HEK293 (cell line): ENCODE results near the gene WWOX.

Experiments
- CTCF ChIP-seq: fragments of 450-650 bp; formaldehyde crosslinking; IDR thresholded peaks from 2 replicates; pipeline ENCODE4 v1.5.1; 2016; ENCODE audit warnings: missing biosample characterization, missing genetic modification characterization
- HOXD13 ChIP-seq: sonication (generic); formaldehyde crosslinking; IDR thresholded peaks from 2 replicates; pipeline ENCODE4 v1.8.0; 2022; ENCODE audit warnings: missing genetic modification reagents, borderline replicate concordance
- PBX3 ChIP-seq: sonication (generic); formaldehyde crosslinking; IDR thresholded peaks from 2 replicates; pipeline ENCODE4 v1.8.1; 2022; ENCODE audit warnings: mild to moderate bottlenecking, moderate library complexity, missing genetic modification reagents
- REPIN1 ChIP-seq: fragments of 450-650 bp; formaldehyde crosslinking; IDR thresholded peaks from 2 replicates; pipeline ENCODE4 v1.5.1; 2017; ENCODE audit warnings: missing biosample characterization, missing genetic modification characterization, low read depth
- SP2 ChIP-seq: fragments of 450-650 bp; formaldehyde crosslinking; IDR thresholded peaks from 2 replicates; pipeline ENCODE4 v1.5.1; 2016; ENCODE audit warnings: missing biosample characterization, missing genetic modification characterization
- YY1 ChIP-seq: fragments of 450-650 bp; formaldehyde crosslinking; IDR thresholded peaks from 2 replicates; pipeline ENCODE4 v1.5.1; 2018; ENCODE audit warnings: missing biosample characterization, missing genetic modification characterization
- ZIC2 ChIP-seq: fragments of 450-650 bp; formaldehyde crosslinking; IDR thresholded peaks from 2 replicates; pipeline ENCODE4 v1.5.1; 2016; ENCODE audit warnings: missing biosample characterization, missing genetic modification characterization
- ZNF112 ChIP-seq: fragments of 450-650 bp; formaldehyde crosslinking; IDR thresholded peaks from 2 replicates; pipeline ENCODE4 v1.5.0; 2017; ENCODE audit warnings: missing biosample characterization, missing genetic modification characterization
- ZNF140 ChIP-seq: fragments of 450-650 bp; formaldehyde crosslinking; IDR thresholded peaks from 2 replicates; pipeline ENCODE4 v1.5.1; 2016; ENCODE audit warnings: missing biosample characterization, missing genetic modification characterization
- ZNF184 ChIP-seq: fragments of 450-650 bp; IDR thresholded peaks from 2 replicates; pipeline ENCODE4 v1.5.1; 2018; ENCODE audit warnings: missing biosample characterization, mild to moderate bottlenecking, missing genetic modification characterization
- ZNF423 ChIP-seq: fragments of 450-650 bp; formaldehyde crosslinking; IDR thresholded peaks from 2 replicates; pipeline ENCODE4 v1.5.1; 2016; ENCODE audit warnings: missing biosample characterization, missing genetic modification characterization
- ZNF530 ChIP-seq: fragments of 450-650 bp; formaldehyde crosslinking; IDR thresholded peaks from 2 replicates; pipeline ENCODE4 v1.5.1; 2016; ENCODE audit warnings: low read depth, missing biosample characterization, missing genetic modification characterization
- ZNF639 ChIP-seq: fragments of 450-650 bp; formaldehyde crosslinking; IDR thresholded peaks from 2 replicates; pipeline ENCODE4 v1.5.1; 2016; ENCODE audit warnings: missing biosample characterization, missing genetic modification characterization

- TF ChIP-seq PBX3 (no peak), CTCF (tag by site-specific recombination) (no peak), YY1 (tag by site-specific recombination) (no peak), ZNF530 (tag by site-specific recombination) (no peak), ZNF112 (tag by site-specific recombination) (no peak), SP2 (tag by site-specific recombination) (no peak), REPIN1 (tag by site-specific recombination) (no peak), HOXD13 (CRISPR knock-in tag) (no peak), ZNF184 (tag by site-specific recombination) (no peak), ZIC2 (tag by site-specific recombination) (no peak), ZNF423 (no peak), ZNF140 (tag by site-specific recombination) (no peak), ZNF639 (tag by site-specific recombination) (no peak)
These were observed 1031.2 kb downstream of the WWOX start for GRCh38 chr16:79130616-79131015.
